ENCODE measurements around the gene ARHGEF33. TPM values are rescaled to one million over a fixed set of nuclear protein-coding genes. Genes with fewer than 3 reads are reported as not detected.

ARHGEF33 gene
- polyA plus RNA-seq, 2 of the 4 experiments (the other 2 are of a cell fraction) = 0.08 to 0.23 TPM

GRCh38 chr2:38907242-38907641 lies 17.6 kb downstream of the ARHGEF33 start:
- Histone ChIP-seq H3K9me3 (no peaks in the 10 kb centered on the region), H3K27ac (no peak overlapping the region), H3K4me3 (no peak overlapping the region), H3K4me1 (no peaks in the 10 kb centered on the region), H3K4me2 (no peak overlapping the region)
- WGBS (ENCODE audit: missing lambda C conversion rate) = 55% methylated on average over 1 of the region's 1 CpG
- FAIRE-seq (no peak), DNase-seq (ENCODE audit: low read depth in 1 of 2, low spot score in 1 of 2) (no peak), ATAC-seq (no peak)
- no peak for TF ChIP-seq CBX2 (IDR thresholded peaks at IDR 0.05; ENCODE audit: borderline replicate concordance, low read depth)
- no peak for TF ChIP-seq CBX8 (IDR thresholded peaks at IDR 0.05)
- no peak for TF ChIP-seq KDM5A (IDR thresholded peaks at IDR 0.05)
- no peak for TF ChIP-seq HOXA7 (CRISPR knock-in tag; IDR thresholded peaks at IDR 0.05)
- TF ChIP-seq, protein P1, sequence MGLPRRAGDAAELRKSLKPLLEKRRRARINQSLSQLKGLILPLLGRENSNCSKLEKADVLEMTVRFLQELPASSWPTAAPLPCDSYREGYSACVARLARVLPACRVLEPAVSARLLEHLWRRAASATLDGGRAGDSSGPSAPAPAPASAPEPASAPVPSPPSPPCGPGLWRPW (IDR thresholded peaks at IDR 0.05) = no peak
- no peak for TF ChIP-seq BHLHE40 (IDR thresholded peaks at IDR 0.05; ENCODE audit: low read depth, low read length)
- CTCF ChIA-PET = interaction anchor here (1.3 to 1.6 kb wide), 2 partner anchors 13 to 33 kb away, joined by 3 to 6 read pairs; no protein-coding TSS in a partner anchor
- POLR2A ChIA-PET = interaction anchor here (1.5 kb wide), 1 partner anchor 156 kb away, joined by 3 read pairs; the partner anchor contains the start of gene SRSF7

- Histone ChIP-seq H3K27ac (no peak overlapping the region), H3K9me3 (no peaks in the 10 kb centered on the region), H3K4me1 (no peaks in the 10 kb centered on the region), H3K4me2 (no peak overlapping the region), H3K4me3 (no peak overlapping the region)
- DNase-seq (ENCODE audit: low read depth in 1 of 2, low spot score in 1 of 2) (no peak), FAIRE-seq (no peak), ATAC-seq (no peak)
- POLR2A ChIA-PET = interaction anchor here (1.5 kb wide), 1 partner anchor 157 kb away, joined by 3 read pairs; the partner anchor contains the start of gene SRSF7
- TF ChIP-seq MAX (IDR thresholded peaks at IDR 0.05) = no peak
- no peak for TF ChIP-seq EHF (CRISPR knock-in tag; IDR thresholded peaks at IDR 0.05)
- TF ChIP-seq MAFK (IDR thresholded peaks at IDR 0.05; ENCODE audit: partially characterized antibody) = no peak
- TF ChIP-seq TFCP2L1 (CRISPR knock-in tag; IDR thresholded peaks at IDR 0.05) = no peak
- TF ChIP-seq NFE2L2 (conservative IDR thresholded peaks at IDR 0.05; ENCODE audit: low read length) = no peak
- 75% methylated on average over 2 of the region's 2 CpGs for WGBS (ENCODE audit: missing lambda C conversion rate)
- CTCF ChIA-PET = interaction anchor here (1.6 kb wide), 1 partner anchor 14 kb away, joined by 6 read pairs; no protein-coding TSS in a partner anchor
Observed at GRCh38 chr2:38907743-38908562, 18.3 kb downstream of the ARHGEF33 start.

- ChIA-PET POLR2A (interaction anchor here (0.5 kb wide), 1 partner anchor 241 kb away, joined by 3 read pairs; no protein-coding TSS in a partner anchor), CTCF (interaction anchor here (0.6 to 0.8 kb wide), 2 partner anchors 9 to 37 kb away, joined by 3 to 4 read pairs; no protein-coding TSS in a partner anchor)
- Histone ChIP-seq H3K4me2 (no peak overlapping the region), H3K4me1 (no peaks in the 10 kb centered on the region), H3K9me3 (no peaks in the 10 kb centered on the region), H3K4me3 (no peak overlapping the region), H3K27ac (no peak overlapping the region)
- 90% methylated on average over 1 of the region's 1 CpG for WGBS (ENCODE audit: missing lambda C conversion rate)
- ATAC-seq (no peak), DNase-seq (ENCODE audit: low read depth in 1 of 2, low spot score in 1 of 2) (no peak), FAIRE-seq (no peak)
- TF ChIP-seq BHLHE40 (IDR thresholded peaks at IDR 0.05; ENCODE audit: low read depth, low read length) (no peak), CHD4 (IDR thresholded peaks at IDR 0.05; ENCODE audit: borderline replicate concordance) (no peak), ELK1 (IDR thresholded peaks at IDR 0.05; ENCODE audit: low read depth, low read length) (no peak), POLR2A (IDR thresholded peaks at IDR 0.05; ENCODE audit: low read length) (no peak), RARB (CRISPR knock-in tag; IDR thresholded peaks at IDR 0.05) (no peak), HMGXB4 (CRISPR knock-in tag; IDR thresholded peaks at IDR 0.05; ENCODE audit: borderline replicate concordance) (no peak)
Observed at GRCh38 chr2:38909872-38910271, 20.2 kb downstream of the ARHGEF33 start.

Data from A549 (cell line).